HEK293 (cell line): ENCODE data around the gene ZSCAN22.

ENCODE experiments used
- GFI1B ChIP-seq: fragments of 450-650 bp; formaldehyde crosslinking; IDR thresholded peaks from 2 replicates; pipeline ENCODE4 v1.5.1; 2016; ENCODE audit warnings: missing biosample characterization, missing genetic modification characterization
- KLF1 ChIP-seq: fragments of 450-650 bp; formaldehyde crosslinking; IDR thresholded peaks from 2 replicates; pipeline ENCODE4 v1.5.1; 2016; ENCODE audit warnings: missing biosample characterization, missing genetic modification characterization
- KLF10 ChIP-seq: fragments of 450-650 bp; IDR thresholded peaks from 2 replicates; pipeline ENCODE4 v1.5.1; 2018; ENCODE audit warnings: missing biosample characterization, mild to moderate bottlenecking, missing genetic modification characterization
- MEIS1 ChIP-seq: sonication (generic); formaldehyde crosslinking; IDR thresholded peaks from 2 replicates; pipeline ENCODE4 v1.8.1; 2022; ENCODE audit warnings: missing genetic modification reagents, mild to moderate bottlenecking, borderline replicate concordance
- PRDM4 ChIP-seq: fragments of 450-650 bp; formaldehyde crosslinking; IDR thresholded peaks from 2 replicates; pipeline ENCODE4 v1.5.1; 2017; ENCODE audit warnings: missing biosample characterization, missing genetic modification characterization
- SP3 ChIP-seq: fragments of 450-650 bp; formaldehyde crosslinking; IDR thresholded peaks from 2 replicates; pipeline ENCODE4 v1.5.1; 2016; ENCODE audit warnings: missing biosample characterization, missing genetic modification characterization
- ZBTB21 ChIP-seq: fragments of 450-650 bp; formaldehyde crosslinking; IDR thresholded peaks from 2 replicates; pipeline ENCODE4 v1.5.1; 2017; ENCODE audit warnings: missing biosample characterization, missing genetic modification characterization
- ZBTB7A ChIP-seq: fragments of 450-650 bp; formaldehyde crosslinking; IDR thresholded peaks from 2 replicates; pipeline ENCODE4 v1.5.1; 2016; ENCODE audit warnings: low read depth, missing biosample characterization, missing genetic modification characterization
- ZFHX2 ChIP-seq: fragments of 450-650 bp; formaldehyde crosslinking; conservative IDR thresholded peaks from 2 replicates; pipeline ENCODE4 v1.5.1; 2016; ENCODE audit warnings: missing biosample characterization, missing genetic modification characterization
- ZNF114 ChIP-seq: fragments of 450-650 bp; formaldehyde crosslinking; IDR thresholded peaks from 2 replicates; pipeline ENCODE4 v1.5.0; 2017; ENCODE audit warnings: missing biosample characterization, missing genetic modification characterization
- ZNF133 ChIP-seq: fragments of 450-650 bp; formaldehyde crosslinking; IDR thresholded peaks from 2 replicates; pipeline ENCODE4 v1.5.1; 2016; ENCODE audit warnings: missing biosample characterization, missing genetic modification characterization
- ZNF146 ChIP-seq: fragments of 450-650 bp; formaldehyde crosslinking; IDR thresholded peaks from 2 replicates; pipeline ENCODE4 v1.5.1; 2016; ENCODE audit warnings: missing biosample characterization, missing genetic modification characterization
- ZNF148 ChIP-seq: fragments of 450-650 bp; formaldehyde crosslinking; IDR thresholded peaks from 2 replicates; pipeline ENCODE4 v1.5.0; 2017; ENCODE audit warnings: missing biosample characterization, missing genetic modification characterization, borderline replicate concordance
- ZNF16 ChIP-seq: fragments of 450-650 bp; formaldehyde crosslinking; IDR thresholded peaks from 2 replicates; pipeline ENCODE4 v1.5.1; 2016; ENCODE audit warnings: low read depth, missing biosample characterization, missing genetic modification characterization
- ZNF274 ChIP-seq, 2 experiments: fragments of 200-500 bp in 1 of 2; fragments of 450-650 bp in 1 of 2; sonication (Bioruptor generic) in 1 of 2; formaldehyde crosslinking in 1 of 2; IDR thresholded peaks; 2 replicates each; pipeline versions ENCODE4 v1.5.1 to v1.6.1; 2014 to 2016; ENCODE audit warnings: borderline replicate concordance in 1 of 2, inconsistent platforms in 1 of 2, low read length in 1 of 2, missing biosample characterization in 1 of 2, missing genetic modification characterization in 1 of 2
- ZNF302 ChIP-seq: fragments of 450-650 bp; formaldehyde crosslinking; IDR thresholded peaks from 2 replicates; pipeline ENCODE4 v1.5.1; 2016; ENCODE audit warnings: missing biosample characterization, missing genetic modification characterization, low read depth
- ZNF354C ChIP-seq: fragments of 450-650 bp; formaldehyde crosslinking; IDR thresholded peaks from 2 replicates; pipeline ENCODE4 v1.5.1; 2016; ENCODE audit warnings: missing biosample characterization, missing genetic modification characterization, low read depth, borderline replicate concordance
- ZNF394 ChIP-seq: fragments of 450-650 bp; formaldehyde crosslinking; IDR thresholded peaks from 2 replicates; pipeline ENCODE4 v1.5.1; 2016; ENCODE audit warnings: missing biosample characterization, missing genetic modification characterization, mild to moderate bottlenecking, moderate library complexity, borderline replicate concordance
- ZNF423 ChIP-seq: fragments of 450-650 bp; formaldehyde crosslinking; IDR thresholded peaks from 2 replicates; pipeline ENCODE4 v1.5.1; 2016; ENCODE audit warnings: missing biosample characterization, missing genetic modification characterization
- ZNF518A ChIP-seq: fragments of 450-650 bp; formaldehyde crosslinking; conservative IDR thresholded peaks from 2 replicates; pipeline ENCODE4 v1.5.1; 2016; ENCODE audit warnings: low read depth, missing biosample characterization, missing genetic modification characterization
- ZNF558 ChIP-seq: fragments of 450-650 bp; formaldehyde crosslinking; IDR thresholded peaks from 2 replicates; pipeline ENCODE4 v1.5.1; 2016; ENCODE audit warnings: missing biosample characterization, missing genetic modification characterization
- ZNF561 ChIP-seq: fragments of 450-650 bp; IDR thresholded peaks from 2 replicates; pipeline ENCODE4 v1.5.1; 2018; ENCODE audit warnings: missing biosample characterization, missing genetic modification characterization, borderline replicate concordance
- ZNF580 ChIP-seq: fragments of 450-650 bp; formaldehyde crosslinking; IDR thresholded peaks from 2 replicates; pipeline ENCODE4 v1.5.1; 2016; ENCODE audit warnings: missing biosample characterization, missing genetic modification characterization
- ZNF596 ChIP-seq: fragments of 450-650 bp; IDR thresholded peaks from 2 replicates; pipeline ENCODE4 v1.5.0; 2018; ENCODE audit warnings: missing biosample characterization, mild to moderate bottlenecking, missing genetic modification characterization, moderate library complexity
- ZNF658 ChIP-seq: fragments of 450-650 bp; formaldehyde crosslinking; IDR thresholded peaks from 2 replicates; pipeline ENCODE4; 2016; ENCODE audit warnings: missing biosample characterization, missing genetic modification characterization
- ZSCAN16 ChIP-seq: fragments of 450-650 bp; formaldehyde crosslinking; IDR thresholded peaks from 2 replicates; pipeline ENCODE4 v1.5.1; 2016; ENCODE audit warnings: missing biosample characterization, missing genetic modification characterization
- ZSCAN5A ChIP-seq: fragments of 450-650 bp; formaldehyde crosslinking; IDR thresholded peaks from 2 replicates; pipeline ENCODE4 v1.5.1; 2016; ENCODE audit warnings: missing biosample characterization, missing genetic modification characterization

ZSCAN22 gene

GRCh38 chr19:58362272-58362994 lies 35.6 kb downstream of the ZSCAN22 start, which contains the start of gene ZNF497 (continued):
- peak; percentile 72 for TF ChIP-seq ZNF518A (tag by site-specific recombination)
- TF ChIP-seq ZNF658 = no peak
- TF ChIP-seq ZNF148 (tag by site-specific recombination) = no peak
- no peak for TF ChIP-seq ZSCAN5A
- TF ChIP-seq KLF10 (tag by site-specific recombination) = peak; percentile 78
- TF ChIP-seq ZNF146 = no peak
- no peak for TF ChIP-seq MEIS1 (CRISPR knock-in tag)
- TF ChIP-seq ZBTB7A (tag by site-specific recombination) = 0 out of 2 replicates have a peak, but pooled peaks have one; percentile 46
- TF ChIP-seq KLF1 (tag by site-specific recombination) = peak; percentile 62
- TF ChIP-seq ZNF133 (tag by site-specific recombination) = no peak
- TF ChIP-seq ZNF394 (tag by site-specific recombination) = peak; percentile 27; the same call in 1 of the 2 replicates
- TF ChIP-seq ZNF354C (tag by site-specific recombination) = no peak
- no peak for TF ChIP-seq ZNF114
- peak; percentile 87; the same call in 1 of the 2 replicates for TF ChIP-seq ZNF580 (tag by site-specific recombination)
- TF ChIP-seq GFI1B (tag by site-specific recombination) = no peak
- no peak for TF ChIP-seq ZNF596 (tag by site-specific recombination)
- TF ChIP-seq ZNF561 = peak; percentile 96; the same call in 1 of the 2 replicates
- TF ChIP-seq ZFHX2 (tag by site-specific recombination) = 0 out of 2 replicates have a peak, but pooled peaks have one; percentile 9
- TF ChIP-seq ZBTB21 (tag by site-specific recombination) = no peak
- TF ChIP-seq SP3 (tag by site-specific recombination) = peak; percentile 68
- TF ChIP-seq ZNF558 (tag by site-specific recombination) = no peak
- TF ChIP-seq ZSCAN16 (tag by site-specific recombination) = no peak
- TF ChIP-seq ZNF274 (IDR thresholded peaks at IDR 0.05; ENCODE audit: low read length) = no peak
- TF ChIP-seq ZNF274 (tag by site-specific recombination; IDR thresholded peaks at IDR 0.05; ENCODE audit: borderline replicate concordance) = no peak
- TF ChIP-seq ZNF302 (tag by site-specific recombination) = no peak
- TF ChIP-seq ZNF423 (tag by site-specific recombination) = no peak
- no peak for TF ChIP-seq ZNF16
- peak; percentile 23; the same call in 1 of the 2 replicates for TF ChIP-seq PRDM4 (tag by site-specific recombination)
